PC-3 (cell line): ENCODE data around the gene ZNF296.

Experiments used
- CTCF ChIP-seq: fragments of 300-600 bp; sonication (generic); conservative IDR thresholded peaks from 2 replicates; pipeline ENCODE4 v1.5.1; 2017; ENCODE audit warnings: antibody characterized with exemption, low read depth, mild to moderate bottlenecking, low read length
- EZH2 ChIP-seq: fragments of 300-600 bp; sonication (generic); IDR thresholded peaks from one replicate; pipeline ENCODE4 v1.6.1; 2017; ENCODE audit warnings: antibody characterized with exemption, mild to moderate bottlenecking, low read length; ENCODE audit not compliant: unreplicated experiment
- EZH2phosphoT487 ChIP-seq: fragments of 300-600 bp; sonication (generic); IDR thresholded peaks from 2 replicates; pipeline ENCODE4 v1.6.1; 2018; ENCODE audit warnings: mild to moderate bottlenecking, antibody characterized with exemption, low read length, borderline replicate concordance

DNA sequence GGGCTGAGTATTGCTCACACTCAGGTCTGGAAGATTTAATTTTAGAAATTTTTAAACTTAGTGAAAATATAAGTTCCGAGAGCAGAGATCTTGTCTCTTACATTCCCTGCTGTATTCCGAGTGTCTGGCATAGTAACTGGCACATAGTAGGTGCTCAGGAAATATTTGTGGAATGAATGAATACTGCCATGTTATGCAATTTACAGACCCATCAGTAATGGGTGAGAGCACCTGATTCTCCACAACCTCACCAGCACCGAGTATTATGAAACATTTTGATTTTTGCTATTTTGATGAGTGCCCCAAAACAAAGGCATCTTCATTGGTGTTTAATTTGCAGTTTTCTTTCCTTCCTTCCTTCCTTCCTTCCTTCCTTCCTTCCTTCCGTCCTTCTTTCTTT lies 53.2 kb downstream of the ZNF296 start:
- TF ChIP-seq CTCF (no peak), EZH2 (no peak), EZH2phosphoT487 (no peak)
